ENCODE measurements around the gene DHCR7. TPM values are rescaled to one million over a fixed set of nuclear protein-coding genes. Genes with fewer than 3 reads are reported as not detected.
"Not testable (repeated sequence)": the region's sequence is repeated elsewhere in the genome, so short reads cannot be mapped to it uniquely, and the experiment has no call there.

DHCR7 gene
- polyA plus RNA-seq, 2 of the 4 experiments (the other 2 are of a cell fraction), result 44.2 to 82.2 TPM

GRCh38 chr11:71425409-71425808 lies 22.8 kb downstream of the DHCR7 start:
- Histone ChIP-seq H3K9me3 (no peaks in the 10 kb centered on the region), H3K4me1 (no peaks in the 10 kb centered on the region), H3K4me3 (no peak overlapping the region), H3K4me2 (no peak overlapping the region), H3K27ac (no peak overlapping the region)
- ATAC-seq, result peak; percentile 62 to 69; a peak in 5 of 6 replicates
- FAIRE-seq, result no peak
- WGBS (ENCODE audit: missing lambda C conversion rate), result 78% methylated on average over 2 of the region's 2 CpGs
- TF ChIP-seq HOXA7 (CRISPR knock-in tag; IDR thresholded peaks at IDR 0.05) (no peak), JUN (IDR thresholded peaks at IDR 0.05) (no peak), NPAS2 (CRISPR knock-in tag; IDR thresholded peaks at IDR 0.05; ENCODE audit: borderline replicate concordance) (no peak), ELK1 (IDR thresholded peaks at IDR 0.05; ENCODE audit: low read depth, low read length) (no peak), JUNB (IDR thresholded peaks at IDR 0.05) (no peak), REST (IDR thresholded peaks at IDR 0.05) (no peak)
- peak in 1 of 2 experiments; percentile 16 for DNase-seq (ENCODE audit: low read depth in 1 of 2, low spot score in 1 of 2)
- CTCF ChIA-PET, result interaction anchor here (0.9 to 1.8 kb wide), 4 partner anchors 9 to 611 kb away, joined by 3 to 6 read pairs (median 4); no protein-coding TSS in a partner anchor
- POLR2A ChIA-PET, result interaction anchor here (1.1 to 1.2 kb wide), 2 partner anchors 8 to 27 kb away, joined by 3 read pairs; no protein-coding TSS in a partner anchor

GRCh38 chr11:71423181-71423790 lies 24.9 kb downstream of the DHCR7 start:
- FAIRE-seq, result no peak
- H3K4me2 ChIP-seq, result no peak overlapping the region

GRCh38 chr11:71422318-71422717 lies 25.9 kb downstream of the DHCR7 start:
- H3K9me3 ChIP-seq; H3K4me1 ChIP-seq; H3K27ac ChIP-seq; DNase-seq (ENCODE audit: low read depth in 1 of 2, low spot score in 1 of 2); H3K4me3 ChIP-seq; POLR2A ChIA-PET; FAIRE-seq; ATAC-seq; H3K4me2 ChIP-seq: not testable (repeated sequence)
- CTCF ChIA-PET, result interaction anchor here (1.3 to 3.2 kb wide), 2 partner anchors 8 to 21 kb away, joined by 3 to 15 read pairs; no protein-coding TSS in a partner anchor
- WGBS (ENCODE audit: missing lambda C conversion rate), result 55% methylated on average over 3 of the region's 3 CpGs

More at GRCh38 chr11:71423181-71423790, 24.9 kb downstream of the DHCR7 start:
- POLR2A ChIA-PET, result no interaction called here
- 79% methylated on average over 7 of the region's 7 CpGs for WGBS (ENCODE audit: missing lambda C conversion rate)
- CTCF ChIA-PET, result interaction anchor here (1.1 kb wide), 1 partner anchor 8 kb away, joined by 3 read pairs; no protein-coding TSS in a partner anchor
- H3K4me1 ChIP-seq, result no peaks in the 10 kb centered on the region
- ATAC-seq, result no peak
- DNase-seq (ENCODE audit: low read depth in 1 of 2, low spot score in 1 of 2), result no peak
- no peak overlapping the region for H3K27ac ChIP-seq
- H3K4me3 ChIP-seq, result no peak overlapping the region
- no peaks in the 10 kb centered on the region for H3K9me3 ChIP-seq
- TF ChIP-seq RAD21 (conservative IDR thresholded peaks at IDR 0.05 in 1 of 2, IDR thresholded peaks at IDR 0.05 in 1 of 2) (no peak), E2F6 (IDR thresholded peaks at IDR 0.05; ENCODE audit: borderline replicate concordance, low read depth) (no peak), GATA3 (IDR thresholded peaks at IDR 0.05; ENCODE audit: borderline replicate concordance) (no peak), SREBF2 (IDR thresholded peaks at IDR 0.05) (no peak), EHF (CRISPR knock-in tag; IDR thresholded peaks at IDR 0.05) (no peak), RARB (CRISPR knock-in tag; IDR thresholded peaks at IDR 0.05) (no peak), HOXB13 (CRISPR knock-in tag; IDR thresholded peaks at IDR 0.05; ENCODE audit: low read depth) (no peak), HMGXB4 (CRISPR knock-in tag; IDR thresholded peaks at IDR 0.05; ENCODE audit: borderline replicate concordance) (no peak)
